ENCODE measurements around the gene PTPN18. TPM values are rescaled to one million over a fixed set of nuclear protein-coding genes. Genes with fewer than 3 reads are reported as not detected.

The PTPN18 gene
- total and polyA plus RNA-seq, 2 donors (not counting 3 experiments of a cell fraction or from before 2014, with no cell fraction given), result 39.4 to 39.6 TPM

- no peaks in the 10 kb centered on the region for H3K27me3 ChIP-seq (ENCODE audit: control insufficient read depth in 2 of 2, insufficient read depth in 2 of 2, low read length in 2 of 2)
- dilution Hi-C loops (cut with MboI; ENCODE audit: extremely low pct_ligation_motif_present, low sequenced_read_pairs) (no loop called here), intact Hi-C loops (cut with micrococcal nuclease) (no loop called here)
- H3K9me1 ChIP-seq (replicated peaks; ENCODE audit: control insufficient read depth, extremely low read depth, insufficient read depth, low read length), result no peaks in the 10 kb centered on the region
- no peaks in the 10 kb centered on the region for H4K20me1 ChIP-seq (replicated peaks; ENCODE audit: control insufficient read depth, extremely low read depth, insufficient read depth, low read length)
- no peak overlapping the region for H3K4me2 ChIP-seq (ENCODE audit: insufficient read depth, low read length)
- H3K9ac ChIP-seq (replicated peaks; ENCODE audit: extremely low read depth, insufficient read depth, low read length), result no peak overlapping the region
- no peaks in the 10 kb centered on the region for H3K79me2 ChIP-seq (ENCODE audit: control insufficient read depth, insufficient read depth, low read length)
- CTCF ChIA-PET, result interaction anchor here (1.3 to 2.3 kb wide), 4 partner anchors 9 to 34 kb away, joined by 3 to 9 read pairs (median 4); partner anchors contain the start of gene PTPN18
- TF ChIP-seq MAX (IDR thresholded peaks at IDR 0.05; ENCODE audit: insufficient read depth, insufficient read length) (no peak), JUN (IDR thresholded peaks at IDR 0.05; ENCODE audit: borderline replicate concordance, insufficient read depth, insufficient read length, low read depth) (no peak), EZH2 (IDR thresholded peaks at IDR 0.05; ENCODE audit: borderline replicate concordance, low read depth, low read length, severe bottlenecking) (no peak), CTCF (IDR thresholded peaks at IDR 0.05; ENCODE audit: extremely low read depth in 1 of 2, insufficient read depth in 1 of 2, low read depth in 1 of 2, low read length in 2 of 2) (no peak), GATA2 (IDR thresholded peaks at IDR 0.05; ENCODE audit: insufficient read depth, insufficient read length, low read depth, low read length) (no peak), MYC (IDR thresholded peaks at IDR 0.05; ENCODE audit: low read depth, low read length) (no peak), POLR2AphosphoS5 (IDR thresholded peaks at IDR 0.05; ENCODE audit: insufficient read depth, low read depth, low read length) (no peak), FOS (IDR thresholded peaks at IDR 0.05; ENCODE audit: borderline replicate concordance, insufficient read depth, low read length) (no peak), POLR2A (IDR thresholded peaks at IDR 0.05; ENCODE audit: low read depth, low read length) (no peak)
- H3K9me3 ChIP-seq (replicated peaks; ENCODE audit: control insufficient read depth, insufficient read depth, low read length), result no peaks in the 10 kb centered on the region
- no peak overlapping the region for H2AFZ ChIP-seq (ENCODE audit: low read depth, low read length)
- BruUV-seq (replicated peaks), result no TSS peak
- peaks cover 6% of the 10 kb centered on the region for H3K4me1 ChIP-seq (ENCODE audit: control insufficient read depth, extremely low read depth, insufficient read depth, low read length)
- no peaks in the 10 kb centered on the region for H3K36me3 ChIP-seq (ENCODE audit: control insufficient read depth in 2 of 2, extremely low read depth in 1 of 2, insufficient read depth in 2 of 2, low read length in 2 of 2)
- H3K4me3 ChIP-seq (replicated peaks in 1 of 3; ENCODE audit: insufficient read depth in 1 of 3, low read depth in 1 of 3, low read length in 3 of 3), result no peak overlapping the region
- no peak overlapping the region for H3K27ac ChIP-seq (ENCODE audit: insufficient read depth, low read depth, low read length)
- POLR2A ChIA-PET, result no interaction called here
- FAIRE-seq (no peak), DNase-seq (ENCODE audit: low read depth, low spot score) (no peak)
Observed at GRCh38 chr2:130389358-130389757, 33.5 kb downstream of the PTPN18 start.
